Fibroblast of upper back skin (primary cell): ENCODE data around the gene TRIM14.
"Not testable (repeated sequence)": the region's sequence is repeated elsewhere in the genome, so short reads cannot be mapped to it uniquely, and the experiment has no call there.

Source experiments
- DNase-seq: peaks from one replicate; pipeline ENCODE4 v3.0.0-alpha.2; 2013

Gene TRIM14

DNA sequence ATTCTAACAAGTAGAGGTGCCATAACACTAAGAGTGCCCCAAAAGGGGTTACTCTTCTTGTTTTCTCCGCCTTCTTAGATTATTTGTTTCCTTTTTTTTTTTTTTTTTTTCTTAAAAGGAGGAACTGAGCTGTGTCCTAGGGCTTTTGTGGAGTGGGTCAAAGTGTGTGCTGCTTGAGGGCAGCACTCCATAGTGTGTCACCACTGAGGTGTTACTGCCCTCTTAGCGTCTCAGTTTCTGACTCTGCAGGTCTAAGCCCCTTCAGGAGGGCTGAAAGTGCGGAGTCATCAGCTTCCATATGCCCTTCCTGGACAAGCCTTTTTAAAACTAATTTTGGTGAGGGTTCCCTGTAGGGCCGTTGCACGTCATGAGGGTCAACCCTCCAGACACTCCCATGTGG, 75.1 kb downstream of the TRIM14 start:
- DNase-seq = no peak

DNA sequence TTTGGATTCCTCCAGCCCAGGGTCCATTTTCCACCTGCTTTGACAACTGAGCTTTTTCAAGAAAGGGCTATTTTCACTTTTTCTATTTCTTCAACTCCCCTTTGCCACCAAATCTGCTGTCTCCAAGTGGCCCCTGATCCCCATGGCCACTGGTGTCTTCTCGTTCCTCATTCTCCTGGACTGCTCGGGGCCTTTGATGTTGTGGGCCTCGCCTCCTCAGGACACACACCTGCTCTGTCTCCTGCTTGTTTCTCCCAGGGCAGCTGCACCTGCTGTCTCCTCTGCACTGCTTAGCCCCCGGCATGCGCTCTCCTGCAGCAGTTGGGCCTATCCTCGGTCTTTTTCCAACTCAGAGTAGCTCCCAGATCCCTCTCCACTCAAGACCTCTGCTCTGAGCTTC, 78.8 kb downstream of the TRIM14 start:
- DNase-seq = no peak

DNA sequence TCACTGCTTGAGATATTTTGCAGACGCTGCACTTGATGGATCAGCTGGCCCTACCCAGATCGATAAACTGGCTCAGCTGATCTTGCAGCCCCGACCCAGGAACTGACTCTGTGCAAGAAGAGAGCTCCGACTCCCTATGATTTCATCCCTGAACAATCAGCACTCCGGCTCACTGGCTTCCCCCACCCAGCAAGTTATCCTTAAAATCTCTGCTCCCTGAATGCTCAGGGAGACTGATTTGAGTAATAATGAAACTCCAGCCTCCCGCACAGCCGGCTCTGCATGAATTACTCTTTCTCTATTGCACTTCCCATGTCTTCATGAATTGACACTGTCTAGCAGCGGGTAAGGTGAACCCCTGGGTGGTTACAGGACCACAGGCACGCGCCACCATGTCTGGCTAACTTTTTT, 79.4 kb downstream of the TRIM14 start:
- DNase-seq = no peak

DNA sequence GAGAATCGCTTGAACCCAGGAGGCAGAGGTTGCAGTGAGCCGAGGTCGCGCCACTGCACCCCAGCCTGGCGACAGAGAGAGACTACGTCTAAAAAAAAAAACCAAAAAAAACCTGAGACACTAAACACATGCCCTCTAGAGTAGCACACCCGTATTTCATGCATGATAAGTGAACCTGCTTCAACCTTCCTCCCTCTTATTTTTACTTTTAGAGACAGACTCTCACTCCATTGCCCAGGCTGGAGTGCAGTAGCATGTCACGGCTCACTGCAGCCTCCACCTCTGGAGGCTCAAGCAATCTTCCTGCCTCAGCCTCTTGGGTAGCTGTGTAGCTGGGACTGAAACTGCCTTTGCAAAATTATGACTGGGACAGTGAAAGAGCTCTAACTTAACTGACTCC, 80.1 kb downstream of the TRIM14 start:
- no peak for DNase-seq

DNA sequence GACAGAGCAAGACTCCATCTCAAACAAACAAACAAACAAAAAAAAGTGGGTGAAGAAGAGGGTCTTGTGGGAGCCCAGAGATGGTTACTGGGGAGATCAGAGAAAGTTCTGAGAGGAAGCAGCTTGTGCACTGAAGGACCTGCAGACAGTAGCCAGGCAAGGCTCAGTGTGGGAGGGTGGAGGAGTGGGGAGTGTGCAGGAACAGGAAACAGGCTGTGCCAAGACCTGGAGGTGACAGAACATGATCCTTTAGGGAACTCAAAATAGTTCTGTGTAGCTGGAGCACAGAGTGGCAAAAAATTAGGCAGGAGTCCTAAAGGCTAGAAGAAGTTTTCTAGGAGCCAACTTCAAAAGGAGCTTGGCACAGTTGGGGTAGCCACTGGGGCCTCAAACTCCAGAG, 81.7 kb downstream of the TRIM14 start:
- DNase-seq = no peak

DNA sequence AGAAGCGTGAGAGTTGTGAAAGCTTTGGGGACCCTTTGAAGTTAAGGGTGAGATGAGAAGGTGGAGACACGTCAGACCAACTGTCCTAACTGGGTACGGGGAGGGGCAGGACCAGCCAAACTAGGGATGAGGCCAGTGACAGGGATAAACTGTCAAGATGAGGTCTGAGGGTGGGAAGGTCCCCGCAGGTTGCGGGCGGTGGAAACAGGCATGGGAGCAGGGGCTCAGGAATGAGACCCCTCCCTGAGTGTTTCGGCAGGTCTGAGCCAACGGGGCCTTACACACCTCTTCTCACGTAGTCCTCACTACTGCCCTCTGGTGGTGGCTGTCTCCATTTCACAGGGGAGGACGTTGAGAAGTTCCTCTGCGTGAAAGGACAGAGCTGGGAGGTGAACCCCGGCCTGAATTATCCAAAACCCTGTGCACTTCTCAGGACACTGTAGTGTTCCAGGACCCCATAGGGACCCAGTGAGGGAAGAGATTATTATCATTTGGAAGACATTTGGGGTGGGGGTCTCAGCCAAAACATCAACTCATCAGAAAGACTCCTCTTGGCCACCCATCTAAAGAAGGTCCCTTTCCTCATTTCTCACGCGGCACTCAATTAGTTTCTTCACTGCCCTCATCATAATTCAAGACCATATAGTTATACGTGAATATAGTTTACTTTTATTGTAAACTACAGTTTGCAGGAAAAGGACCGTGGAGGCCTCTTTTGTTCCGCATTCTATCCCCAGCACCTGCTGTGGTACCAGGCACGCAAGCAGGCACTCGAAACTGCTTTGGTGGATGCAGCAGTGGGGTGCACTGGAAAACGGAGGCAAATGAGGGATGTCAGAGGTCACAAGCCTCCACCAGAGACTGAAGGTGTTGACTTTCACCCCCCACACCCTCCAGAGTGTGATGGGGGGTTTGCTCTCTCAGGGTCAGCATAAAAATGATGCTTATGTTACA, 84.2 kb downstream of the TRIM14 start:
- DNase-seq = peak; percentile 73

DNA sequence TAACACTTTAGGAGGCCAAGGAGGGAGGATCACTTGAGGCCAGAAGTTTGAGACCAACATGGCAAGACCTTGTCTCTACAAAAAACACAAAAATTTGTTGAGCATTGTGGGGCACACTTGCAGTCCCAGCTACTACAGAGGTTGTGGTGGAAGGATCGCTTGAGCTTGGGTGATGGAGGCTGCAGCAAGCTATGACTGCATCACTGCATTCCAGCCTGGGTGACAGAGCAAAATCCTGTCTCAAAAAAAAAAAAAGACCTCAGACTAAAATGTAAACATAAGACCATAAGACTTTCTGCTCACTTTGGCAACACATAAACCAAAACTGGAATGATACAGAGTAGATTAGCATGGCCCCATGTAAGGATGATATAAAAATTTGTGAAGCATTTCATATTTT, 87.1 kb downstream of the TRIM14 start:
- DNase-seq = peak; percentile 52

DNA sequence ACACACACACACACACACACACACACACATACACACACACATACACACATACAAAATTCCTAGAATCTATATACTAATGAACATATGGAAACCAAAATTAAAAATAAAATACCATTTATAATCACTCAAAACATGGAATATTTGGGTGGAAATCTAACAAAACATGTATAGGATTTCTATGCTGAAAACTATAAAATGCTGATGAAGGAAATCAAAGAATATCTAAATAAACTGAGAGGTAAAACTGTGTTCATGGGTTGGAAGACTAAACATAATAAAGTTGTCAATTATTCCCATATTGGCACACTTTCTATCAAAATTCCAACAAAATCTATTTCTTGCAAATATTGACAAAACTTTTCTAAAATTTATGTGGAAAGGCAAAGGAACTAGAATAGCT, 87.9 kb downstream of the TRIM14 start:
- no peak for DNase-seq

DNA sequence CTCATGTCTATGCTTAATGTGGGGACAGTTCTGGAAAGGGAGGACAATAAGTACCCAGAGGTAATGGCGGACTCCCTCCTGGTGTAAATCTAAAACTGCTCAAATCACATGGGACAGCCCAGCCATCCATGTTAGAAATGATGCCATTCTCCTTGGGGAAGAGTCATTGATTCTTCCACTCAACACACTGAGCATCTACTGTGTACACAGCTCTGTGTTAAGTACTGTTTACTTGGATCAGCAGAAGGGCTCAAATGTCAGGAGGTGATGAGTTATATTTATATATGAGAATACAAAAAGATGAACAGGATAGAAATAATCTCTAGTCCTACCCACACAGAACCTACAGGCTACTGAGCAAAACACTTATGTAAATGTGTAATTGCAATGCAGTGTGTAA, 94.3 kb downstream of the TRIM14 start:
- DNase-seq = no peak

DNA sequence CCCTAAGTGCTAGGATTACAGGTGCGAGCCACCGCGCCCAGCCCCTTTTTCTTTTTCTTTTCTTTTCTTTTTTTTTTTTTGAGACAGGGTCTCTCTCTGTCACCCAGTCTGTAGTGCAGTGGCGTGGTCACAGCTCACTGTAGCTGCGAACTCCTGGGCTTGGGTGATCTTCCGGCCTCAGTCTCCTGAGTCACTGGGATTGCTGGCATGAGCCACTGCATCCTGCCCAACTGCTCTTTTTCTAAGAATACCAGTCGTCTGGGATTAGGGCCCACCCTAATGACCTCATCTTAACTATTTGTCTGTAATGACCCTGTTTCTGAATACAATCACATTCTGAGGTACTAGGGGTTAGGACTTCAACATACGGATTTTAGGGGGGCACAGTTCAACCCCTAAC, 96.6 kb downstream of the TRIM14 start:
- DNase-seq = no peak

DNA sequence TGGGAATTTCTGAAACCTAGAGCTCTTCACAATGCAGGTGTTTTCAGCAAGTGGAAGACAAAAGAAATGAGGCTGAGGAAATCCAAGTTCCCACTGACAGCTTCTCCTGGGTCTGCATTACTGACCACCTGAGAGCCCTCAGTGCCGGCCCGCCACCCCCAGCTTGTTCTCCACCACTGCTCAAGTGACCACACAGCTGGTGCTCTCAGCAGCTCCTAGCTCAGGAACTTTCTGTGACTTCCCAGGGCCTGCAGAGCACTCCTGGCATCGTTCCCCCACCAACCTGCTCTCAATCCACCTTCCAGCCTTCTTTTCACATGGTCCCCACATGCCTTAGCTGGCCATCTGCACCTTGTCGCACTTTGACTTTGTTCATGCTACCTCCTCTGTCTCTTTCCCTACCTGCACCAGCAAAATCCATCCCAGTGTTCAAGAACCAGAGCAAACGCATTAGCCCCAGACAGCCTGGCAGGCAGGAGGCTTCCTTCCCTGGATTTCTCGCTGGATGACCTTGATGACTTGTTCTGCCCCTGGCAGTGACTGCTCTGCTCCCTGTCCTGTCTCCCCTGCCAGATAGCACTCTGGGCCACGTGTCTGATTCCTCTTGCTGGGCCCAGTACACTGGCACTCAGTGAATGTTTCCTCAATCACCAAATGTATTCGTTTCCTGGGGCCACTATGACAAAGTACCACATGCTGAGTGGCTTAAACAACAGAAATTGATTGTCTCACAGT, 97.5 kb downstream of the TRIM14 start:
- no peak for DNase-seq

DNA sequence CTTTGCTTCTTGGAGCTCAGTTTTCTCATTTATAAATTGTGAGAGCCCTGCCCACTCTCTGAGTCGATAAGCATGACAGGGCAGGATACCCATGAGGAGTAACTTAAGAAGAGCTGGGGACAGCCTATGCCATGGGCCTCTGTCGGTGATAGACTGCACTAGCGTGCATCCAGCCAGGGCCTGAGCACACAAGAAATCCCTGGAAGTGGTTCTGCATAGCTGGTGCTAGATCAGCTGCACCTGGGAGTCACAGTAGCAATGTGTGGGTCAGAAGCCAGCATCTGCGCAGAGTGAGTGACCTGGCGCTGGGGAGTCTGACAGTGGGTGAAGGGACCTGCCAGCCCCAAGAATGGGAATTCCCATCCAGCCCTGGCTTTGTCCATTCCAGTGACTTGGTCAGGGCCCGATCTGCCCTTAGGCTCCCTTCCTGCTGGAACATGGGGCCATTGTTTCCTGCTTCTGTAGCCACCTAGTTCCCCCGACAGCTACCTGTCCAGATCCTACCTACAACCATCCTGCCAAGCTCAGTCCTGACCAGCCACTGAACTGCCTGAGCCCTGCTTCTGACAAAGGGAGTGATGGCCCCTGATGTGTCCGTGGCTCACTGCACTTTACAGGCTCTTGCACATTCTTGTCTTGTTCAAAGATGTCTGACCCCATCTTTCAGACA, 98.4 kb downstream of the TRIM14 start:
- DNase-seq = no peak

DNA sequence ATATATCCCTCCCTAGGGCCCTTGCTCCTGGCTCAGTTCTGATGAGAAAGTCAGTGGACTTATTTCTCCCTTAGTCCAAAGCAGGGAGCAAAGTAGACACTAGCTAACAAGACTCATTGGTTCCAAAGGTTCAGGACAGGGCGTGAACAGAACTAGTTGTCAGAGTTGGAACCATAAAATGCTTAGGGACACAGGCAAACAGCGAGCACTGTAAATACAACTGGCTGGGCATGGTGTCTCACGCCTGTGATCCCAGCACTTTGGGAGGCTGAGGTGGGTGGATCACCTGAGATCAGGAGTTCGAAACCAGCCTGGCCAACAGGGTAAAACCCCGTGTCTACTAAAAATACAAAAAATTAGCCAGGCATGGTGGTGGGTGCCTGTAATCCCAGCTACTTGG, 99.2 kb downstream of the TRIM14 start:
- not testable (repeated sequence) for DNase-seq
